Renal cortex interstitium (tissue), 11 donors: ENCODE results near the gene DIP2C. TPM values are rescaled to one million over a fixed set of nuclear protein-coding genes. Genes with fewer than 3 reads are reported as not detected.
A peak's percentile ranks its signal among the peaks of the same experiment; 100 is the strongest.
"Not testable (repeated sequence)": the region's sequence is repeated elsewhere in the genome, so short reads cannot be mapped to it uniquely, and the experiment has no call there.

Experiments used
- DNase-seq, 11 donors: peaks; one replicate each; pipeline ENCODE4 v3.0.0-alpha.2; 2013; ENCODE audit warnings: low read depth in 9 of 11, low spot score in 4 of 11; ENCODE audit errors: extremely low read depth in 1 of 11
- polyA plus RNA-seq, 3 donors: library from polyadenylated mRNA; unstranded; fragments of 120-200 nt; gene quantifications; one replicate each; pipeline ENCODE4 v1.2.1, GENCODE V29; 2013; ENCODE audit not compliant: insufficient read length in 3 of 3

Gene DIP2C
- polyA plus RNA-seq, 3 donors, result 20.7 to 23.7 (median 23.4) TPM

DNA sequence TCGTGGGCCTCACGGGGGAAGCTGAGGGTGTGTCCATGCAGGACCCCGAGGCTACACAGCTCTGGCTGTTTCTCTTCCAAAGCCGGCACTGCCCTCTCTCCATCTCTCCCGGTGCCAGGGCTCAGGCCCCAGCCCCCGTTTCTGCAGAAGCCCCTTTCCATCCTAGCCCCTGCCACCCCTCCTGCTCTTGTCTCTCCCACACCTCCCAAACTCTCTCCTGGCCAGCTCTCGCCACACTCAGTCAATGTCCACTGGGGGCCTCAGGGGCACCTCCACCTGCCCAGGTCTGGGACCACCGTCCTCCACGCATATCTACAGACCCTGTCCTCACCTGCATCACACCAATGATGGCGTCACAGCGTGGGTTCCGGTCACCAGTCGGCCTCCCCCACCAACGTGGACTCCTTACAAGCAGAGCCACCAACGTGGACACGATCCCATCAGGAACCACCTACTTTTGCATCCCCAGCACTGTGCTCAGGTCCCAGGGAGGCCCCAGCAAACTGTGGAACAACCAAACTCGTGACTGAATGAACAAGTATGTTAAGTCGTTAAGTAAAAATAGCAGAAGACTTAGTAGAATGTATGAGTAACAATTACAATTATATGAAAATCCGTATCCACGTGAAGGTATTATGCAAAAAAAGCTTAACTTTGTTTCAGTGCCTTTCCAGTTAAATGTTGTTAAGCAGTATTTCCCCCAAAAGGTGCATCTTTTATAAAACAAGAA, 38.4 kb downstream of the DIP2C start:
- DNase-seq, result no peak

GRCh38 chr10:650441-650851, 39.0 kb downstream of the DIP2C start:
- no peak for DNase-seq

GRCh38 chr10:649798-650440, 39.5 kb downstream of the DIP2C start:
- DNase-seq, result peak in 3 of 11 donors; percentile 57 to 67 (median 65)

DNA sequence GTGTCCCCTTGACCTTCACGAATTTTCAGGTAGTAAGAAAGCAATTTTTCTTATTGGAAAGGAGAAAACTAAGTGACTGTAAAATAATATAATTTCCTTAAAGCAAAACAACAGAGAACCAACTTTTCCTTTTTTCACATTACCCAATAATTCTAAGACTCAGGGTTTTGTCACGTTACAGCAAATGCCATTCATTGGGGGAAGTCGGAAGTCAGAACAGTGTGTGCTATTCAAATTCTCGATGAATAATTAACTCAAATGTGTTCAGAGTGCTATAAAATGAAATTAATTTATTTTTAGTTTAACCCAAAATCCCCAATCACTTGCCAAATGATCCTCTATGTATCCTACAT, 40.0 kb downstream of the DIP2C start:
- DNase-seq, result no peak

GRCh38 chr10:647019-647418, 42.4 kb downstream of the DIP2C start:
- DNase-seq, result not testable (repeated sequence)

GRCh38 chr10:646118-646524, 43.3 kb downstream of the DIP2C start:
- DNase-seq, result no peak

- DNase-seq, result no peak
Observed at GRCh38 chr10:644943-645334, 44.5 kb downstream of the DIP2C start.

- DNase-seq, result no peak
Observed at GRCh38 chr10:644076-644942, 45.2 kb downstream of the DIP2C start.

- no peak for DNase-seq
Observed at GRCh38 chr10:642186-642890, 47.1 kb downstream of the DIP2C start.

DNA sequence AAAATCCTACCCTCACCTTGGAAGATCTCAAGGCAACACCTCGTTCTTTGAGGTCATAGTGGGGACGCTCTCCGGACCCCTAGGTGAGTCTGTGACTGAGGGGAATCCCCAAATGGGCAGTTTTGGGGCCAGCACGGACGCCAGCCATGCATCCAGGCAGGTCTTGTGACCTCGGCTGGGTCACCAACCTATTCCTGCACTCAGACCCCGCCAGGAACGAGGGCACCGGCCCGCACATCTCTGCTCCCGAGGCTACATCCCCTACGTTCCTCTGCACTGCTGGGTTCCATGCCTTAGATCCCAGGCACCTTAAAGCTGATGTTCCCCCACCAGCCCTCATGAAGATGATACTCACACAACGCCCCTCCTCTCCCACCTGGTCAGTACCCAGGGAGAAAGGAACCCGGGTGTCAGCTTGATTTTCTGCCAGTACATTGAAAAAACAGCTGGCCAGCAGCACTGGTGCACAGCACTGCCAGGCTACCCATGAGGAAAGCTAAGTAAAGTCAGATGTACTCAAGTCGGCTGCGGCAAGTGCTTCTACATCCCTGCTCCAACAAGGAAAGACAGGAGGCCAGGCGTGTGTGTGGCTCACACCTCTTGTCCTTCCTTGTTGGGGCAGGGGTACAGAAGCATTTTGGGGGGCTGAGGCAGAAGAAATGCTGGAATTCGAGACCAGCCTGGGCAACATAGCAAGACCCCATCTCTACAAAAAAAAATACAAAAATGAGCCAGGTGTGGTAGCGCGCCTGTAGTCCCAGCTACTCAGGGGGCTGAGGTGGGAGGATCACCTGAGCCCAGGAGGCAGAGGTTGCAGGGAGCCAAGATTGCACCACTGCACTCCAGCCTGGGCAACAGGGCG, 48.1 kb downstream of the DIP2C start:
- DNase-seq, result no peak

GRCh38 chr10:640673-641045, 48.8 kb downstream of the DIP2C start:
- no peak for DNase-seq

DNA sequence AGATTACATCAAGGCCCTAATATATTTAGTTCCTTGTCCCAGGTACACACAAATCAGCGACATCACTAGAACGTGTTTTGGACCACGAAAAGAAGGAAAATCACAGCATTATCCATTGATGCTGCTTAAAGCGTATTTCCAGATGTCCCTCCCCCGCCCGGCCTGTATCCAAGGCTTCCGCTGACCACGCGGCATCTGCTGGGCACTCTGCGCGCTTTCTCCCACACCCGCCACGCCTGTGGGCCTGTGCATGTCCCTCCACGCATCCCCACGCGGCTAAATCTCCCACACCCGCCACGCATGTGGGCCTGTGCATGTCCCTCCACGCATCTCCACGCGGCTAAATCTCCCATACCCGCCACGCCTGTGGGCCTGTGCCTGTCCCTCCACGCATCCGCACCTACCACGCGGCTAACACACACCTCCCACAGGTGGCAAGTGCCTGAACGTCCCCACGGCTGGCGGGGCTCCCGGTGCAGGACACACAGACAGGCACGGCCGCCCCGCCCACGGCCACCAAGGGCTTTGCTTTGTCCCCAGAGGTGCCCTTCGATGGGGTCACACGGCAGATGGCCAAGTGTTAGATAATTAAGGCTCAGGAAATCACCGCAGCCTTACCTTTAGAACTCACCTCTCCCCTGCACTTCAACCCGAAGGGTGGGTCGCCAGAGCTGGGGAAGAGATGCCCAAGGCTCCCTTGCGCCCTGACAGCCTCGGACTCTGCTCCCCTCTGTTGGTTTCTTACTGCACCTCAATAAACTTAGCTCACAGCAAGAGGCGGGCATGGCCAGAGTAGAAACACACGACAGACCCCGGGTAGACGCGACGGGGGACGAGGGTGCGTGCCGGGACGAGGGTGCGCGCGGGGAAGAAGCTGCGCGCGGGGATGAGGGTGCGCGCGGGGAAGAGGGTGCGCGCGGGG, 49.5 kb downstream of the DIP2C start:
- DNase-seq, result no peak

- no peak for DNase-seq
Observed at GRCh38 chr10:639001-639750, 50.3 kb downstream of the DIP2C start.

DNA sequence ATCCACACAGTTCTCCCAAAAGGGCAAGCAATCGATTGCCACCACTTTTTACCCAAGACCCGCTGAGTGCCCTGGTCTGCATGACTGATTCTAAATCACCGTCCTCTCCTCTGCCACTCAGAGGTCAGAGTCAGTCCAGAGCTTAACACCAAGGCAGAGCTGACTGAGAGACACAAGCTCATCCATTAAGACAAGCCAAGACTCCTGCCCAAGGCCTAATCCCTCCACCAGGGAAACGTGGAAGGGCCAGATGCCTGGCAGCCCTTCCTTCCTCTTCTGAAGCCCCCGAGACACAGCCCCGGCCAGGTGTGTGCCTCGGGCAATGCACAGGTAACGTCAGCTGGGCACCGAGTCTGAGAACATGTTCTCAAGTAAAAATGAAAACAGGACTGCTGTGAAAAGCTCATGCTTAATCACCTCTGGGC, 51.7 kb downstream of the DIP2C start:
- DNase-seq, result no peak

- no peak for DNase-seq
Observed at GRCh38 chr10:637221-637620, 52.2 kb downstream of the DIP2C start.

- no peak for DNase-seq
Observed at GRCh38 chr10:636769-637168, 52.7 kb downstream of the DIP2C start.
